GM23338 (cell line): Measurements from ENCODE around the gene SSB. TPM values are rescaled to one million over a fixed set of nuclear protein-coding genes. Genes with fewer than 3 reads are reported as not detected.
A peak's percentile ranks its signal among the peaks of the same experiment; 100 is the strongest.

Experiments
- ATAC-seq: fragments of 200-7000 bp; cut with Tn5 transposase; 3 replicates; pipeline ENCODE4 v1.9.1; 2020
- DNase-seq: peaks from one replicate; pipeline ENCODE4 v3.0.0-alpha.2; 2015; ENCODE audit warnings: low spot score
- H2AFZ ChIP-seq: fragments of 200-600 bp; sonication (generic); 2 replicates; pipeline ENCODE4 v1.8.0; 2016; ENCODE audit warnings: antibody characterized with exemption, mild to moderate bottlenecking, moderate library complexity
- H3F3A ChIP-seq: fragments of 200-600 bp; sonication (generic); replicated peaks from 2 replicates; pipeline ENCODE4 v1.8.0; 2017; ENCODE audit warnings: antibody characterized with exemption, mixed run types, low read depth
- H3K27ac ChIP-seq: fragments of 200-600 bp; sonication (generic); 2 replicates; pipeline ENCODE4 v1.6.1; 2016; ENCODE audit warnings: low read depth
- H3K27me3 ChIP-seq: fragments of 200-600 bp; sonication (generic); 2 replicates; pipeline ENCODE4 v1.8.0; 2016; ENCODE audit warnings: mild to moderate bottlenecking, mixed run types, moderate library complexity; ENCODE audit not compliant: insufficient read depth
- H3K36me3 ChIP-seq: fragments of 200-600 bp; sonication (generic); 2 replicates; pipeline ENCODE4 v1.8.0; 2016; ENCODE audit warnings: mild to moderate bottlenecking; ENCODE audit not compliant: insufficient read depth
- H3K4me1 ChIP-seq: fragments of 200-600 bp; sonication (generic); 2 replicates; pipeline ENCODE4 v1.8.0; 2016; ENCODE audit warnings: mild to moderate bottlenecking, moderate library complexity; ENCODE audit not compliant: insufficient read depth
- H3K4me2 ChIP-seq: fragments of 200-600 bp; sonication (generic); 2 replicates; pipeline ENCODE4 v1.7.1; 2017; ENCODE audit warnings: mixed run types
- H3K4me3 ChIP-seq: fragments of 200-600 bp; sonication (generic); 2 replicates; pipeline ENCODE4 v1.6.1; 2016; ENCODE audit warnings: mixed run types
- H3K79me2 ChIP-seq: fragments of 200-600 bp; sonication (generic); replicated peaks from 2 replicates; pipeline ENCODE4 v1.8.0; 2017; ENCODE audit warnings: mild to moderate bottlenecking; ENCODE audit not compliant: insufficient read depth
- H3K9me2 ChIP-seq: fragments of 200-600 bp; sonication (generic); 2 replicates; pipeline ENCODE4 v1.8.0; 2017; ENCODE audit not compliant: insufficient read depth
- H4K20me1 ChIP-seq: fragments of 200-600 bp; sonication (generic); replicated peaks from 2 replicates; pipeline ENCODE4 v1.8.0; 2017; ENCODE audit warnings: mild to moderate bottlenecking; ENCODE audit not compliant: insufficient read depth
- H3K27ac Mint-ChIP-seq: 2 replicates; pipeline ENCODE4 v1.8.0; 2020; ENCODE audit warnings: inconsistent platforms, mild to moderate bottlenecking, moderate library complexity, mixed read lengths
- H3K27me3 Mint-ChIP-seq: 3 replicates; pipeline ENCODE4 v1.8.0; 2022; ENCODE audit warnings: low read depth, mild to moderate bottlenecking, moderate library complexity, mixed read lengths, inconsistent platforms; ENCODE audit not compliant: insufficient read depth, poor library complexity
- H3K36me3 Mint-ChIP-seq: 3 replicates; pipeline ENCODE4 v1.8.0; 2021; ENCODE audit warnings: low read depth, mild to moderate bottlenecking, inconsistent platforms, moderate library complexity, mixed read lengths
- H3K4me1 Mint-ChIP-seq: 3 replicates; pipeline ENCODE4 v1.8.0; 2020; ENCODE audit warnings: mild to moderate bottlenecking, inconsistent platforms, mixed read lengths
- H3K4me3 Mint-ChIP-seq: 3 replicates; pipeline ENCODE4 v1.8.0; 2021; ENCODE audit warnings: moderate library complexity, mild to moderate bottlenecking, inconsistent platforms, mixed read lengths
- H3K9me3 Mint-ChIP-seq: 3 replicates; pipeline ENCODE4 v1.8.0; 2020; ENCODE audit warnings: moderate library complexity, mild to moderate bottlenecking, inconsistent platforms, mixed read lengths
- CREB1 ChIP-seq: fragments of 250-450 bp; sonication (Bioruptor Pico); IDR thresholded peaks from 2 replicates; pipeline ENCODE4 v1.5.0; 2020; ENCODE audit warnings: low read depth, mild to moderate bottlenecking, moderate library complexity
- CTCF ChIP-seq, 2 experiments: fragments of 200-600 bp in 1 of 2; sonication (generic) in 1 of 2; conservative IDR thresholded peaks; 2 replicates each; pipeline versions ENCODE4 v1.5.1 to v1.6.1; 2016 to 2017; ENCODE audit warnings: antibody characterized with exemption in 2 of 2, low read depth in 2 of 2, mild to moderate bottlenecking in 2 of 2, moderate library complexity in 1 of 2
- ETS1 ChIP-seq: IDR thresholded peaks from 2 replicates; pipeline ENCODE4 v1.6.1; 2016; ENCODE audit warnings: antibody characterized with exemption
- REST ChIP-seq: IDR thresholded peaks from one replicate; pipeline ENCODE4 v1.6.1; 2018; ENCODE audit warnings: antibody characterized with exemption; ENCODE audit not compliant: unreplicated experiment
- STAT1 ChIP-seq: IDR thresholded peaks from one replicate; pipeline ENCODE4 v1.6.1; 2016; ENCODE audit warnings: antibody characterized with exemption; ENCODE audit not compliant: unreplicated experiment
- ZNF331 ChIP-seq: fragments of 250-450 bp; sonication (Bioruptor Pico); IDR thresholded peaks from 2 replicates; pipeline ENCODE4 v1.5.0; 2020; ENCODE audit warnings: low read depth, mild to moderate bottlenecking, moderate library complexity
- ZNF462 ChIP-seq: fragments of 250-450 bp; sonication (Bioruptor Pico); IDR thresholded peaks from 2 replicates; pipeline ENCODE4 v1.5.0; 2020; ENCODE audit warnings: mild to moderate bottlenecking, moderate library complexity
- polyA plus RNA-seq: library from polyadenylated mRNA; unstranded; fragments of >200 nt; fragmentation: Nextera tagmentation; extraction: Ambion mirVana; gene quantifications from 2 replicates; pipeline ENCODE4 v1.2.1, GENCODE V29; 2016
- total RNA-seq: library from RNA; depleted of rRNA; stranded (reverse); fragments of >200 nt; shearing (Covaris generic); gene quantifications from 2 replicates; pipeline ENCODE4 v1.2.3, GENCODE V29; 2014

The SSB gene
- total and polyA plus RNA-seq, 2 experiments from 2014 or later = 246 to 1,104 TPM

- TF ChIP-seq ZNF462 (CRISPR knock-in tag) = no peak
These were observed 2.2 kb upstream of the SSB start (continued) for GRCh38 chr2:169796441-169796840.

- H2AFZ ChIP-seq = peak overlapping the region; percentile 61
- H3K36me3 ChIP-seq = peaks cover 21% of the 10 kb centered on the region; the same call in 1 of the 2 replicates
- Mint-ChIP-seq H3K36me3 (peaks cover 23% of the 10 kb centered on the region; the same call in 2 of the 3 replicates), H3K4me3 (peak overlapping the region; percentile 17; the same call in 1 of the 3 replicates), H3K27me3 (no peaks in the 10 kb centered on the region), H3K4me1 (peaks cover 23% of the 10 kb centered on the region), H3K27ac (no peak overlapping the region), H3K9me3 (peaks cover 3% of the 10 kb centered on the region; the same call in 1 of the 3 replicates)
- H3K9me2 ChIP-seq = no peaks in the 10 kb centered on the region
- DNase-seq (peak; percentile 54), ATAC-seq (peak; percentile 35)
- H3K27me3 ChIP-seq = no peaks in the 10 kb centered on the region
- H3K4me2 ChIP-seq = peak overlapping the region; percentile 94; the same call in 1 of the 2 replicates
- peaks cover 14% of the 10 kb centered on the region for H3K4me1 ChIP-seq
- no peak overlapping the region for H3K27ac ChIP-seq
- H3F3A ChIP-seq = 0 out of 2 replicates have a peak, but pooled peaks cover 3% of the 10 kb centered on the region
- H3K4me3 ChIP-seq = no peak overlapping the region
- peaks cover 38% of the 10 kb centered on the region for H3K79me2 ChIP-seq
- peaks cover 14% of the 10 kb centered on the region for H4K20me1 ChIP-seq
- TF ChIP-seq ZNF331 = no peak
- no peak for TF ChIP-seq CTCF (conservative IDR thresholded peaks at IDR 0.05; ENCODE audit: low read depth in 2 of 2)
- TF ChIP-seq CREB1 = no peak
- no peak for TF ChIP-seq REST
- no peak for TF ChIP-seq ETS1
- no peak for TF ChIP-seq STAT1
These were observed 1.1 kb upstream of the SSB start for GRCh38 chr2:169797601-169798000.
